Measurements from ENCODE around the gene RABGAP1L. TPM values are rescaled to one million over a fixed set of nuclear protein-coding genes. Genes with fewer than 3 reads are reported as not detected.

RABGAP1L gene
- polyA plus RNA-seq, 1 donor (not counting 4 experiments of a cell fraction or from before 2014, with no cell fraction given), result 24.2 TPM

- Histone ChIP-seq H4K20me1 (ENCODE audit: control insufficient read depth, extremely low read depth, insufficient read depth, low read length) (no peaks in the 10 kb centered on the region), H3K9me1 (ENCODE audit: control insufficient read depth, extremely low read depth, insufficient read depth, low read length) (no peaks in the 10 kb centered on the region), H3K9ac (ENCODE audit: control insufficient read depth, extremely low read depth, insufficient read depth, low read length) (no peak overlapping the region), H3K27me3 (ENCODE audit: control insufficient read depth, extremely low read depth, insufficient read depth, low read length) (no peaks in the 10 kb centered on the region), H3K4me2 (ENCODE audit: control insufficient read depth, extremely low read depth, insufficient read depth, low read depth, low read length) (no peak overlapping the region), H3K79me2 (ENCODE audit: control insufficient read depth, insufficient read depth, low read length) (no peaks in the 10 kb centered on the region), H3K36me3 (ENCODE audit: control insufficient read depth in 2 of 2, extremely low read depth in 1 of 2, insufficient read depth in 2 of 2, low read length in 2 of 2) (no peaks in the 10 kb centered on the region), H3K4me3 (ENCODE audit: control insufficient read depth in 2 of 3, extremely low read depth in 1 of 3, insufficient read depth in 2 of 3, low read depth in 1 of 3, low read length in 3 of 3) (no peak overlapping the region), H3K9me3 (ENCODE audit: control insufficient read depth, low read depth, low read length) (no peaks in the 10 kb centered on the region), H3K4me1 (ENCODE audit: control insufficient read depth, extremely low read depth, insufficient read depth, low read length) (no peaks in the 10 kb centered on the region), H2AFZ (ENCODE audit: control insufficient read depth, low read length) (no peak overlapping the region), H3K27ac (ENCODE audit: control insufficient read depth, insufficient read depth, low read length) (no peak overlapping the region)
- no peak for TF ChIP-seq CTCF (optimal IDR thresholded peaks at IDR 0.05 in 1 of 3, IDR thresholded peaks at IDR 0.05 in 1 of 3, conservative IDR thresholded peaks at IDR 0.05 in 1 of 3; ENCODE audit: extremely low read depth in 1 of 3, insufficient read depth in 2 of 3, low read length in 3 of 3)
- no peak for TF ChIP-seq EZH2 (IDR thresholded peaks at IDR 0.05; ENCODE audit: low read length)
- DNase-seq (ENCODE audit: low read depth, low spot score) (no peak), FAIRE-seq (no peak)
- dilution Hi-C loops (cut with MboI; ENCODE audit: extremely low pct_ligation_motif_present, low sequenced_read_pairs), result no loop called here
Observed at GRCh38 chr1:174923820-174924219, 764.5 kb downstream of the RABGAP1L start.

GRCh38 chr1:174928541-174928940, 769.2 kb downstream of the RABGAP1L start:
- no peak overlapping the region for H3K27ac ChIP-seq (ENCODE audit: control insufficient read depth, insufficient read depth, low read length)
- H3K9me1 ChIP-seq (ENCODE audit: control insufficient read depth, extremely low read depth, insufficient read depth, low read length), result no peaks in the 10 kb centered on the region
- TF ChIP-seq CTCF (optimal IDR thresholded peaks at IDR 0.05 in 1 of 3, IDR thresholded peaks at IDR 0.05 in 1 of 3, conservative IDR thresholded peaks at IDR 0.05 in 1 of 3; ENCODE audit: extremely low read depth in 1 of 3, insufficient read depth in 2 of 3, low read length in 3 of 3) (no peak), EZH2 (IDR thresholded peaks at IDR 0.05; ENCODE audit: low read length) (no peak)
- DNase-seq (ENCODE audit: low read depth, low spot score) (no peak), FAIRE-seq (no peak)
- dilution Hi-C loops (cut with MboI; ENCODE audit: extremely low pct_ligation_motif_present, low sequenced_read_pairs), result no loop called here
- no peaks in the 10 kb centered on the region for H3K79me2 ChIP-seq (ENCODE audit: control insufficient read depth, insufficient read depth, low read length)
- no peaks in the 10 kb centered on the region for H3K36me3 ChIP-seq (ENCODE audit: control insufficient read depth in 2 of 2, extremely low read depth in 1 of 2, insufficient read depth in 2 of 2, low read length in 2 of 2)
- H3K4me2 ChIP-seq (ENCODE audit: control insufficient read depth, extremely low read depth, insufficient read depth, low read depth, low read length), result no peak overlapping the region
- H3K9ac ChIP-seq (ENCODE audit: control insufficient read depth, extremely low read depth, insufficient read depth, low read length), result no peak overlapping the region
- H3K9me3 ChIP-seq (ENCODE audit: control insufficient read depth, low read depth, low read length), result no peaks in the 10 kb centered on the region
- no peaks in the 10 kb centered on the region for H4K20me1 ChIP-seq (ENCODE audit: control insufficient read depth, extremely low read depth, insufficient read depth, low read length)
- no peak overlapping the region for H3K4me3 ChIP-seq (ENCODE audit: control insufficient read depth in 2 of 3, extremely low read depth in 1 of 3, insufficient read depth in 2 of 3, low read depth in 1 of 3, low read length in 3 of 3)
- H3K27me3 ChIP-seq (ENCODE audit: control insufficient read depth, extremely low read depth, insufficient read depth, low read length), result no peaks in the 10 kb centered on the region
- H2AFZ ChIP-seq (ENCODE audit: control insufficient read depth, low read length), result no peak overlapping the region
- H3K4me1 ChIP-seq (ENCODE audit: control insufficient read depth, extremely low read depth, insufficient read depth, low read length), result peaks cover 3% of the 10 kb centered on the region

Data from keratinocyte (primary cell).